GM08714 (cell line): ENCODE measurements around the gene OPN1SW.

Source experiments
- H3K4me3 ChIP-seq: fragments of 200-500 bp; sonication (Bioruptor generic); 2 replicates; pipeline ENCODE4 v1.5.1; 2014; ENCODE audit warnings: mild to moderate bottlenecking, low read length, inconsistent platforms
- ZNF274 ChIP-seq: IDR thresholded peaks from 2 replicates; pipeline ENCODE4 v1.6.1; 2012; ENCODE audit warnings: mild to moderate bottlenecking, low read depth, low read length

The OPN1SW gene

DNA sequence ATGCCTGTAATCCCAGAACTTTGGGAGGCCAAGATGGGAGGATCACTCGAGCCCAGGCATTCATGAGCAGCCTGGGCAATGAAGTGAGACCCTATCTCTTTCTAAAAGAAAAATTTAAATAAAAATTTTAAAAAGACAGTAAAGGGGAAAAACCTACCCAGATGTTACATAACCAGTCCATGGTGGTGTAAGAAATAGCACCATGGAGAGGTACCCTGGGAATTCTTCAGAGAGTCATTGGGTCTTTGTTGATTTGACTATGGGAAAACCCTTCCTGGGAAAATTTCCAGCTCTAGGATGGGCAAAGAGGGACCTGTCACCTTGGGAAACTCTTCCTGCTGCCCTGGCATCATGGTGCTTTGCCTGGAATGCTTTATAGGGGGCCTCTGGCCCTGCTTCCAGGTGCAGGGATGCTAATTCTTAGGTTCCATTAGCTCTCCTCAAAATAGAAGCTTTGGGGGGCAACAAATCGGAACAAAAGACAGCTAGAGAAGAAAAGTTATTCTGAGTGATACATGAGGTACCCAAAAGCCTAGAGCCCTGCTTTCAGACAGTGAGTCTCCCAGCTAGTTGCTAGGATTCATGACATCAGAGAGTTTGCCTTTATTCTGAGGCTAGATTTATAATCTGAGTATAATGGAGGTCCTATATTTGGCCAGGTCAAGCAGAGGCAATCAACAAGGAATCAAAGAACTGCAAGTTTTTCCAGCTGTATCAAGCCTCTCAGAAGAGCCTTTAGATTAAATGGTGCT, 26.2 kb upstream of the OPN1SW start:
- no peak for TF ChIP-seq ZNF274
- no peak overlapping the region for H3K4me3 ChIP-seq

DNA sequence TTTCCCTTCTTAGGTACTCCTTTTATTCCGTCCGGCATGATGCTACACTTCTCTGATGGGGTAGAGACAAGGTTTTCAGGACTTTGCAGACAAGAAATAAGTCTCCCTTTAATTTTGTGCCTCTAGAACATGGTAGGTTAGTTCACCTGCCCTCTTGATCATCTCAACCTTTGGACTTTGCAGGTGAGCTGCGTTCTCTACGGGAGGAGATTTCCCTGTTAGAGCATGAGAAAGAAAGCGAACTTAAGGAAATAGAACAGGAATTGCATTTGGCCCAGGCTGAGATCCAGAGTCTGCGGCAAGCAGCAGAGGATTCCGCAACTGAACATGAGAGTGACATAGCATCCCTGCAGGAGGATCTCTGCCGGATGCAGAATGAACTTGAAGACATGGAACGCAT, 25.4 kb upstream of the OPN1SW start:
- no peak for TF ChIP-seq ZNF274

DNA sequence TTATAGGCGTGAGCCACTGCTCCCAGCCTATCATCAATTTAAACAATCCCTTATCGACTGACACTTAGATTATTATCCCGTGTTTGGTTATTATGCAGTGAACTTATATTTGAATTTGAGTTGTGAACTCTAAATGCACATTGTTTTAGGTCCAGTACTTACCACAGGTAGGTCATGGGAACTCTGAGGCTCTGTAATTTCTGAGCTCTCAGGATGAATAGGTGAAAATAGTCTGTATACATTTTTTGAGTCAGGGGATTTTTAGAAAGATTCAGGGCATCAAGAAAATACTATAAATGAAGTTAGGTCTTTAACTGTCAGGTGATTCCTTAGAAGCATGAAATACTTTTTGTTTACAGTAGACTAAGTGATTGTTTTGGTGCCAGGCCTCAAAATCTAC, 25.0 kb upstream of the OPN1SW start:
- no peak for TF ChIP-seq ZNF274
- H3K4me3 ChIP-seq: no peak overlapping the region

More for the DNA sequence above, 25.4 kb upstream of the OPN1SW start:
- H3K4me3 ChIP-seq: no peak overlapping the region

DNA sequence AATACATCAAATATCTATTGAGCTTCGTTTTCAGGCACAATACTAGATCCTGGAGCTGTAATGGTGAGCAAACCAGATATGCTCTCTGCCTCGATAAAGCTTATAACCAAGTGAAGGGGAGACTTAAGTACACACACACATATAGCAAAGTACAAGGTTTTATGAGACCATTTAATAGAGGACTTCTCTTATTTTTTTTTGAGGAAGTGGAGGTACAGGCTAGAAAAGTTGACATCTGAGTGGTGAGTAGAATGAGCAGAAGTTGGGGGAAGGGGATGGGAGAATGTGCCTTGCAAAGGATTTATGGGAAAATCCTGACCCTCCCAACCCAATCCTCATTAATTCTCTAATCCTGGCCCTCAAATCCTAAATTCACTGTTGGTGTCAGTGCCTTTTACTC, 23.9 kb upstream of the OPN1SW start:
- TF ChIP-seq ZNF274: no peak
- no peak overlapping the region for H3K4me3 ChIP-seq

DNA sequence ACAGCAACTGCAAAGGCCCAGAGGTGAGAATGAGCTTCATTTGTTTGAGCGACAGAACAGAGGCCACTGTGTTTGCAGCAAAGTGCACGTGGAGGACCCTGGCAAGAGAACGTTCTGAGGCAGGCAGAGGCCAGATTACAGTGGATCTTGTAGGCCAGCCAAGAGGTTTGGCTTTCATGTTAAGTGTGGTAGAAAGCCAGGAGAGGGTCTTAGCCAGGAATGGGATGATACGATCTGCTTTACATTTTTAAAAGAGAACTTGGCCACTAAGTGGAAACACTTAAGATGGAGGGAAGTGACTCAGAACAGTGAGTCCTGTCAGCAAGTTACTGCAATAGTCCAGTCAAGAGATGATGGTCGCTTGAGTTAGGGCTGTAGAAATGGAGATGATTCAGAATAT, 20.7 kb upstream of the OPN1SW start:
- no peak overlapping the region for H3K4me3 ChIP-seq
- no peak for TF ChIP-seq ZNF274

DNA sequence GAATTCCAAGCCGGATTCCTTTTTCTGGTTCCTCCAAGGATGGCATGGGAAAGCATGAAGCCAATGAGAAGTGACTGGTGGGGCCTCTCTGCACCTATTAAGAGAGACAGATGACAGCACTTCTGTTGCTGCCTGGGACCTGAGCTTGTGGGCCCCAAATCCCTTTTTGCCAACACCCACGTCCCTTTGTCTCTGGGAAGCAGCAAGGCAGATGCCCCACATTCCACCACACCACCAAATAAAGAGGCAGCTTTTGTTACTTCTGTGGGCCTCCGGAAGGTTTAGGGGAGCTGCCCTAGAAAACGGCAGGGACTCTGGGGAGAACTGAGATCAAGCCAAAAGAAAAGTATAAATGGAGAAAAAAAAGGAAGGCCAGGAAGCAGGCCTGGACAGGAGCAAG, 19.5 kb upstream of the OPN1SW start:
- no peak for TF ChIP-seq ZNF274

DNA sequence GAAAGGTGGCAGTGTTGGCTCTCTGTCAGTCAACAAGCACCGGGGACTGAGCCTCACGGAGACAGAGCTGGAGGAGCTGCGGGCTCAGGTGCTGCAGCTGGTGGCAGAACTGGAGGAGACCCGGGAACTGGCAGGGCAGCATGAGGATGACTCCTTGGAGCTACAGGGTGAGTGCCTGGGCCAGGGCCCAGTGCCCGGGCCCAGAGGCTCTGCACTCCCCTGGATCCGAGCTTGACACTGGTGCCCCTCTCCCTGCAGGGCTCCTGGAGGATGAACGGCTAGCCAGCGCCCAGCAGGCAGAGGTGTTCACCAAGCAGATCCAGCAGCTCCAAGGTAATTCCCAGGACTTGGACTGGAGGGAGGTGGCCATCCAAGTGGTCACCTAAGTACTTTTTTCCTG, 18.8 kb upstream of the OPN1SW start:
- H3K4me3 ChIP-seq: no peak overlapping the region
- no peak for TF ChIP-seq ZNF274

More for the DNA sequence above, 19.5 kb upstream of the OPN1SW start:
- H3K4me3 ChIP-seq: no peak overlapping the region

DNA sequence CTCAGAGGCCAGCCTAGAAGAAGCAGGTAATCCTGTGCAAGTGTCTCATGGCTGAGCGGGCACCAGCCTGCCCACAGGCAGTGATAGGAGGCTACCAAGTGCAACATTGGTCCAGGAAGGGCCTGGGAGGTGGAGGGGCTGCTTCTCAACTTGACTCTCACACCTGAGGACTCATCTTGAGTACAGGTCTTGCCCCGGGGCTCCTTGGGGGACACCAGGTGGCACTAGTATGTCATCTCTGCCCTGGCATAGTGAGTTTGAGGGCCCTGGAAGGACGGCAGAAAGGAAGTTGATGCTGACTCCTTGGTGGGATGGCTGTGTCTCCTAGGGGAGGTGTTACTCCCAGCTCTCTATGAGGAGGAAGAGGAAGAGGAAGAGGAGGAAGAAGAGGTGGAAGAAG, 18.4 kb upstream of the OPN1SW start:
- no peak overlapping the region for H3K4me3 ChIP-seq
- TF ChIP-seq ZNF274: no peak

DNA sequence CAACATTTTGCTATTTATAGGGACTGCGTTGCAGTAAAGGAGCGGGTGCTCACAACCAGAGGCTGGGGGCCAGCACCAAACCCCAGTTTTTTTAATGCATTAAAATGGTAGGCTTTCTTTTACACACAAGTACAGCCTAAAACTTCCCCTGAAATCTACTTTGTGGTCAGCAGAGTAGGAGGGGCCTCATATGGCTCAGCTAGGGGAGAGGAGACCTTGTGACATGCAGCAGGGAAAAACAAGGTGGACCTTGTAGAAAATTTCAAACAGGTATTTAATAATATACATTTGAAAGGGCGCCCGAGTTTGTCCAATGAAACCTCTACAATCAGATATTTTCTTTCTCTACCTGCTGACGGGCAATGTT, 17.6 kb upstream of the OPN1SW start:
- no peak overlapping the region for H3K4me3 ChIP-seq
- no peak for TF ChIP-seq ZNF274

DNA sequence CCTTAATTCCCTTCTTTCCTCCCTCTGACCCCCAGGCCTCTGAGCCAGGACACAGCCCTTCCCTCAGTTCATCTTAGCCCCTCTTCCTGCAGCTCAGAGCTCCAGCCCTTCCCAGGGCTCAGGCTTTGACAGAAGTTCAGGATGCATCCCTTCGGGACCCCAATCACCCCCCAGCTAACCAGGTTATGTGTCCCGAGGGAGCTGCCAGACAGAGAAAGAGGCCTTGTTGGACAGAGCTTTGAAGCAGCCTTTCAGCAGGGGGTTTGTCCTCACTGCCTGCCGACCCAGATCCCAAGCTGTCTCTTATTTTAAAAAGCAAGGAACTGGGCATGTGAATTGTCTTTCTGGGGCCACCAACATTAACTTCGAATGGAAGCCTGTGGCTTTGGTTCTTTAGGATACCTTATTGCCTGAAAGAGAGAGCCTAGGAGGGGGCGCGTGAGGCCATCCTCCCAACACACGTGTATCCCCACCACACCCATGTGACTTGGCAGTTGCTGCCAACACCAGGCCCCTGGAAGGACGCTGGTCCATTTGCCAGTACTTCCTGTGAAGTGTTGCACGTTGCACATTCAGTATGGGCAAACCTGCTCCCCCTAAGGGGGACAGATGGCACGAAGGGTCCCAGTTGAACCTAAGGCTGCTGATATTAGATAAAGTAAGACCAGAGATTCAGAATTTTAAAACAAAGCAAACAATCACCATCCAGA, 17.0 kb upstream of the OPN1SW start:
- no peak for TF ChIP-seq ZNF274
- no peak overlapping the region for H3K4me3 ChIP-seq

DNA sequence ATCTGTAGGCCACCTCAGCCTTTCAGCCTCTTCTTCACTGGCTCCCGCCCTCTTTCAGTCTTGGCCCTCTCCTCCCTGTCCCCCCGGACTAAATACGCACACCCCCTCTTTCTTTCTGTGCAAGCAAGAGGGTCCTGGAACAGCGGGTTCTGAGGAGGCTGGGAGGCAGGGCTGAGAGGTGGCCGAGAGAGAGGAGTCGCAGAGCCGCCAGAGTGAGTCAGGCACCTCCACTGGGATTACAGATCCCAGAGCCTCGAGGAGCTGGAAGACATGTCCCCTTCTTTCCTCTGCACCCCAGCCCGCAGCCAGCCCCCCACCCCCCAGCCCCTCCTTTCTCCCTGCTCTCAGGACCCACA, 16.4 kb upstream of the OPN1SW start:
- no peak for TF ChIP-seq ZNF274
- peak overlapping the region; percentile 95 for H3K4me3 ChIP-seq

DNA sequence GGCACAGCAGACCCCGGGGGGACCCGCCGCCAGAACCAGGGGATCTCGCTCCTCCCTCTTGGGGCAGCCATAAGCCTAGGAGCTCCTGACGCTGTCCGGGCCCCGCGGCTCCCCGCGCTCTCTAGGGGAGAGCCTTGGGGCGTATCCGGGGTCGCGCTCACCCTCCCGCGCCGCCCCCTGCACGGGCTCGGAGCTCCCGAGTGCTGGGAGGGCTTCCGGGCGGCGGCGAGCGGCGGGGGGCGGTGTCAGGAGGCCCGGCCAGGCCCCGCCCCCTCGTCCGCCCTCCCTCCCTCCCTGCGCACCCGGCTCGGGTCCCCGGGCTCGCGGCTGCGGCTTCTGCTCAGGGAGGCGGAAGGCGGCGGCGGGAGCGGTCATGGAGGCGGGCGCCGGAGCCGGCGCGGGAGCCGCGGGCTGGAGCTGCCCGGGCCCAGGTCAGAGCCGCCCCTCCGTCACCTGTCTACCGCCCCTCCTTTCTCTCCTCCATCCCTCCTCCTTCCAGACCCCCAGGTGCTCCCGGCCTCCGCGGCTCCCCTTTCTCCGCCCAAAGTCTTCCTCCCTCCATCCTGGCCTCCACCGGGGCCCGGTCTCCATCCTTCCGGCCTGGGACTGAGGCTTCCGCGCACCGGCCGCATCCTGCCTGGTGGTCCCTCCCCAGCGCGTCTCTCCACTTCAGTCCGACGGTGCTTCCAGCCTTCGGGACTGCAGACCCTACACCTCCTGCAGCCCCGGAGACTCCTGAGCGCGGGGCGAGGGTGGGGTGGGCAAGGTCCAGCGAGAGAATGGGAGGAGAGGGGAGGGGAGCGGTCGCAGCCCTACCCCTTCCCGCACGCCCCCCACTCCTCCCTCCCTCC, 15.8 kb upstream of the OPN1SW start, which contains the start of gene CCDC136:
TSS of gene CCDC136 (plus strand) at position 848 of the 851 bp plus-strand sequence. CDS start 444 bp downstream, outside the sequence.
- peak within 1 kb of the TSS; percentile 95 for H3K4me3 ChIP-seq
- no peak for TF ChIP-seq ZNF274

DNA sequence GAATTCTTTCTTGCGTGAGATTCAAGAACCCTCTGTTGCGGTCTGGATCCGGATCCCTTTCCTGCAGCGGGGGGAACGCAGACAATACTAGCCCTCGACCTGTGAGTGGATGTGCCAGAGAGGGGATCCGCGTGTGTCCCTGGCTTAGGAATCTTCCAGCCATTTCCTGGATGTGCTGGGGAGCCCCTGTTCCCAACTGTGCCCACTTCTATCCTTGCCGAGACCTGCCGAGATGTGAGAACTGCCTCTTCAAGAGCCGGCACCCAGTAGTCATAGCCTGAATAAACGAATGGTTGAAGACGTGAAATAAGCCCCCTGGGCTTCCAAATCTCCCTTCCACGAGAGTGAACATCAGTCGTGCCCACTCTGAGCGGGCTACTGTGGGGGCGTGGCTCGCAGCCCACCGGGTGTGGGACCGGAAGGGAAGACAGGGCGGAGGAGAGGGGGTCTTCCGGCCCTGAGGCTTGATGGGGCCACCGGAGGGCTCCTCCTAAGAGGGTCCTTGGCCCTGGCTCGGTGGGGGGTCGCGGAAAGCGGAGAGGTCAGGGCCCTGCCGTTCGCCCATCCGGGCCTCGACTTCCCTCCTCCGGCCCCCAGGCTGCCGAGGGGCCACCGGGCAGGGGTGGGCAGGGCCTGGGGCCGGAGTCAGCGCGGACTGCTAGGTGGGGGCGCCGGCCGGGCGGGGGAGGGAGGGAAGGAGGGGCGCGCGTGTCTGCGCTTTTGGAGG, 14.9 kb upstream of the OPN1SW start:
- peak overlapping the region; percentile 95 for H3K4me3 ChIP-seq
- no peak for TF ChIP-seq ZNF274
